Spleen (tissue), 7 donors: ENCODE data around the gene ZNF365.

ENCODE experiments used
- POLR2A ChIP-seq, 3 donors: fragments of 450-650 bp; IDR thresholded peaks; one replicate each; pipeline ENCODE4 v1.5.1; 2017; ENCODE audit warnings: antibody characterized with exemption in 3 of 3, mild to moderate bottlenecking in 1 of 3
- POLR2AphosphoS5 ChIP-seq, 3 donors: sonication (generic); formaldehyde crosslinking; IDR thresholded peaks; one replicate each; pipeline ENCODE4 v1.5.1; 2017; ENCODE audit warnings: antibody characterized with exemption in 3 of 3
- TF ChIP-seq, protein P1 (sequence below), 11 experiments: fragments of 200-600 bp in 7 of 11; fragments of 450-650 bp in 4 of 11; sonication (generic) in 4 of 11; IDR thresholded peaks in 8 of 11; conservative IDR thresholded peaks in 3 of 11; 1 replicate in 7 of 11; 2 replicates in 4 of 11; pipeline versions ENCODE4 v1.4.0 to v1.8.0; 2016 to 2021; ENCODE audit warnings: antibody characterized with exemption in 11 of 11, inconsistent platforms in 4 of 11, mild to moderate bottlenecking in 1 of 11
- donor health status: DM: no; HTN: no; CAD: no; lungs with moderate emphysema.
- donor health status: DM: no; HTN: no; CAD: no.
- donor health status: DM: no; HTN: no; CAD: no.

DNA sequence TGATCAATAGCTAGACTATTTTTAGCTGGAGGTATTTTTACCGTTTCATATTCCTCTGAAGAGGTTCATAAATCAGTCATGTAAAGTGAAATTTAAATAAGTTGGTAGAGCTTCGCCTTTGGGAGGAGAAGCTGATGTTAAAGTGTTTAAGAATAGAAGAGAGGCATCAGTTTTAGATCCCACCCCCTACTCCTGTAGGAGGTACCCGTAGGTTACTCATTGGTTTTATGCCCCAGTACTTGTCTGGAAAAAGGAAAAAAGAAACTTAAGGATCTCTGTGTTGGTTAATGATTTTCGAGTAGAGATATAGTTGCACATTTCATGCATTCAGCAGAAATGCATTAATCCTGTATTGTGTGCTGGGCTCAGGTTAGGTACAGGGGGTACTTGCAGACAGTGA lies 8.7 kb downstream of the ZNF365 start:
- TF ChIP-seq POLR2A (IDR thresholded peaks at IDR 0.05) = no peak
- TF ChIP-seq POLR2AphosphoS5 (IDR thresholded peaks at IDR 0.05) = no peak
- TF ChIP-seq, protein P1, sequence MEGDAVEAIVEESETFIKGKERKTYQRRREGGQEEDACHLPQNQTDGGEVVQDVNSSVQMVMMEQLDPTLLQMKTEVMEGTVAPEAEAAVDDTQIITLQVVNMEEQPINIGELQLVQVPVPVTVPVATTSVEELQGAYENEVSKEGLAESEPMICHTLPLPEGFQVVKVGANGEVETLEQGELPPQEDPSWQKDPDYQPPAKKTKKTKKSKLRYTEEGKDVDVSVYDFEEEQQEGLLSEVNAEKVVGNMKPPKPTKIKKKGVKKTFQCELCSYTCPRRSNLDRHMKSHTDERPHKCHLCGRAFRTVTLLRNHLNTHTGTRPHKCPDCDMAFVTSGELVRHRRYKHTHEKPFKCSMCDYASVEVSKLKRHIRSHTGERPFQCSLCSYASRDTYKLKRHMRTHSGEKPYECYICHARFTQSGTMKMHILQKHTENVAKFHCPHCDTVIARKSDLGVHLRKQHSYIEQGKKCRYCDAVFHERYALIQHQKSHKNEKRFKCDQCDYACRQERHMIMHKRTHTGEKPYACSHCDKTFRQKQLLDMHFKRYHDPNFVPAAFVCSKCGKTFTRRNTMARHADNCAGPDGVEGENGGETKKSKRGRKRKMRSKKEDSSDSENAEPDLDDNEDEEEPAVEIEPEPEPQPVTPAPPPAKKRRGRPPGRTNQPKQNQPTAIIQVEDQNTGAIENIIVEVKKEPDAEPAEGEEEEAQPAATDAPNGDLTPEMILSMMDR (IDR thresholded peaks at IDR 0.05 in 8 of 11, conservative IDR thresholded peaks at IDR 0.05 in 3 of 11) = no peak
